ENCODE data around the gene THRB.

Gene THRB

DNA sequence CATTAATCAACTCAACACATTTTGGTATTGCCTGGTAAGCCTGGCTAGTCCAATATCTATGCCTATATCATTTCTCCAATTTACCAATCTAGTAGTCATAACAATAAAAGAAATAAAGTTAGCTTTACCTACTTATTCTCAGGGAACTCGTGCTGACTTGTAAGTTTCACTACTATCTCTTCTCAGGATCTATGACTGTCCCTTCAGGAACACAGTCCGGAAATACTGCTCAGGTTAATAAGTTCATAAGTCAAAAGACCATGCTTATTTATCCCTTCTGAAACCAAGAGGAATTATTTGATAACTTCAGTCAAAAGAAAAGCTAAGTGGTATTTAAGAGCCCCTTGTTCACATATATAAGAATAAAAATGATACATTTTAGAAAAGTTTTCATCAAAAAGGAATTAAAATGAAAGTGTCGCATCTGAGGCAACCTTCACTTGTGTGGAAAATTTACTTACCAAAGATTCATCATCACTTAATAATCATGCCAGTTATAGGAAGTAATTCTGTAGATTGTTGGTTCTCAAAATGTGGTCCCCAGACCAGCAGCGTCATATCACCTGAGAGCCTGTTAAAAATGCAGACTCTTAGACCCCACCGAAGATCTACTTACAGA, 15.5 kb upstream of the THRB start:
- DNase-seq = no peak

DNA sequence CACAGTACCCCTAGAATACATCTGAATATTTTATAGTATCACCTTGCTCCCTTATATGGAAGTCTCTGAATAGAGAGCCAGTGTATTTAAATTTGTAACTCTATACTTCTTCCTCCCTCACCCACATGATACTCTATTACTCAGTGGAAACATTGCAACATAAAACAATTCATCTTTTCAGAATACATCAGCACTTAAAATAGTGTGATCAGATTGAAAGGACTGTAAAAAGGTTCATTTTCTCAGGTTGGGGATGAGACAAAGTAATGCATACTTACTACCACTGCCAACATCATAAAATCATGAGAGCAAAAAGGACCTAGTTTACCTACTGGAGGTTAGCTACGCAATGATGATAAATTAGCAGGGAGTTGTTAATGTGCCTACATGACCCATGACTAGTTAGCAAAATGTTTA, 13.8 kb upstream of the THRB start:
- DNase-seq = peak; percentile 82

DNA sequence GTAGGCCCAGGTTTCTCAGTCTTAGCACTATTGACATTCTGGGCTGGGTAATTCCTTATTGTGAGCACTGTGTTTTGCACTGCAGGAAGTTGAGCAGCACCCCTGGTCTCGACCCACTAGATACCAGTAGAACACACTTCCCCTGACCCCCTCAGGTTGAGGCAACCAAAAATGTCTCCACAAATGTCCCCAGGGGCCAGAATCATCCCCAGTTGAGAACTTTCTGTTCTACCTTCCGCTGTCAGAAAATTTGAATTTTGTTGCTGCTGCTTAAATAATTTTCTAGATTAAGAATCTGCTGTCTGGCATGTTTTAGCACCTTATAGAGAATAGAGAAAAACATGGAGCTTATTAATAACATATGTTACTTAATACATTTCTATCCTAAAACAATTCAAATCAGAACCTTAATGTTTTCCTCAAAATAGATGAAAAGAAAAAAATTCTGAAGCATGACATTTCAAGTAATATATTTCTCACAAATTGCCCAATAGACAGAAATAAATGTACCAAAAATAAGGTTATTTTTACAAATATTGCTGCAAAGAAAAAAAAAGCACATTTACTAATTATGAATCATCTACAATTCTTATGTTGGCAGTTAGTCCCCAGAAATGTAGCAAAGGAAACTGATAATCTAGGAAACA, 13.2 kb upstream of the THRB start:
- no peak for DNase-seq

DNA sequence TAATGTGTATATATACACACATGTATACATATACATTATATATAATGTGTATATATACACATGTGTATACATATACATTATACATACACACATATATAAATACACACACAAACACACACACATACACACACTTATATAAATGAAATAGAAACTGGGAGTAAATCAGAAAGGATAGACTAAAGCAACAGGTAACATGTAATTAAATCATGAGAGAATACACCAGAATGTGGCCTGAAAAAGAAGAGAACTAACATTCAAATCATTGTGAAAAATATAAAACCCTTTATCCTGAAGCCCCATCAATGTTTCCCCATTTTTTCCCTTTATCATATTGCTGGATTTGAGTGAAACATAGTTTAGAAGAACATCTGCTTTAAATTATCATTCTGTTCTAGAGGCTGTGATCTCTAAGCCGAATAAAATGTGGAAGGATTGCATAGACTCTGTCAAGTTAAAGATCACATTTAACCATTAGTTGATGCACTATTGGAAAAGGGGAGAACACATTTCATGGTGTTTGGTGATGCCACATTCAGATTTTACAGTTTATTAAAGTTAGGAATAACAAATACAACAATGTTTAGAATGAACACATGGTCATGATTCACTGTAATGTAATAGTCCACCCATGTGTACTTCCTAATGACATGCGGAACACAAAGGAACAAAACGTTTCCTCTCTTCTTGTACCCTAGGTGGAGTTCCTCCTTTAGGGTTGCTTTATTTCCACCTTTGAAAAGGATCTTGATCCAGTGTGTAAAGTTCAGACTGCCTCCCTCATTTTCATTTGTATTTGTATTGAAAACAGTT, 12.5 kb upstream of the THRB start:
- DNase-seq = peak; percentile 78

DNA sequence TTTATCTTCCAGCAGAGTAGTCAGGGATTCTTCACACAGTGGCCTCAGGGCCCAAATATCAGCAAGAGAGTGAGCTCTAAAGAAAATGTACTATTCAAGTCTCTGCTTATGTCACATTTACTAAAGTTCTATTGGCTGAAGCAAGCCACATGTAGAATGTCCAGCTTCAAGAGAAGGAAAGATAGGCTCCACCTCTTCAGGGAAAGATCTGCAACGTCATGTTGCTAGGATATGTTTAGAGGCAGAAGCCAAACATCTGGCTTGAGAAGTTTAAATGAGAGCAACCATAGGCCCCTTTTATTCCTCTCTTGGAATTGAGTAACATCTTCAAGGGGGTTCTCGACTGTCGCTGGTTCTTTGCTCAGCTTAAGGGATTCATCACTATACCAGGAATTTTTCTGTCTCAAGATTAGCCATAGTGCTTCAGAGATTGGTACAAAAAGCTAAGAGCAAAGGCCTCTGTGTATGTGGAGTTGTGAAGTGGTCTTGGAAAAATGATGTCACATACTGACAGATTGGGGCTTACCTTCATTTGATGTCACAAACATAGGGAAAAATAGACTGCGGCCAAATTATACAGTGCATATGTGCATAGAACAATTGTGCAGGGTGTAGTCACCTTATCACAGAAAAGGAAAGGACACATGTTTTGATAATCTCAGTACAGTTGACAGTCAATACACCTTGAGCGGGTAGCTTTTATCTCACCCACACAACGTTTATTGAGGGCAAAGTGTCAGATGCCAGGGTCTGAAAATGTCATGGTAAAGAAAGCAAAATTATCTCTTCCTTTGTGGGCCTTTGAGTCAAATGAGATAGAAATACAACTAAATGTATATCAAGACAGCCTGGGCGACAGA, 11.3 kb upstream of the THRB start:
- DNase-seq = peak; percentile 86

DNA sequence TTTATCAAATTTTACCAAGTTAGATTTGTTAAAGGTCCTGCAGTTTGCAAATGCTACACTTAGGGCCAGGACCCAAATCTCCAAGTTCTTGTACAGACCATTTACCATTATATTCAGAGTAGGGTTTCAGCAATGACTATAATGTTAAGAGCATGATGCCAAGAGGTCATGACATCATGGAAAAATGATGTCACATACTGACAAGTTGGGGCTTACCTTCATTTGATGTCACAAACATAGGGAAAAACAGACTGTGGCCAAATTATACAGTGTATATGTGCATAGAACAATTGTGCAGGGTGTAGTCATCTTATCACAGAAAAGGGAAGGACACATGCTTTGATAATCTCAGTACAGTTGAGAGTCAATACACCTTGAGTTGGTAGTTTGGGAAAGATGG, 10.1 kb upstream of the THRB start:
- DNase-seq = no peak

GRCh38 chr3:24503616-24504113, 9.0 kb upstream of the THRB start:
- DNase-seq = no peak

DNA sequence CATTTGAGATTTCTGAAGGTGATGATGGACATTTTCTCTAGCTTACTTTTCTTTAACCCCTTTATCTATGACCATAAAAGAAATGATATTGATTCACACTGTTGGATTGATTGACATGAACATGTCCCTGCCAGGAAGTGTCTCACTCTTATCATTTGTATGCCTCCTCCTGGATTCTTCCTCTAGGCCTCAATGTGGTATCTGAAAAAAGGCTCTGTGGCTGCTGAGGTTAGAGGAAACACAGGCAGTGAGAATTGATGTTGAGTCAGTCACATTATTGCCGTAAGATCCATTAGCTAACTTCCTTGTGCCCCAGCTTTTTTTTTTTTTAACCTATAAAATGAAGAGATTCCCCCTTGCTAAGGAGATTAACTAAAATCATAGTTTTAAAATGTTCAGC, 8.0 kb upstream of the THRB start:
- peak; percentile 70 for DNase-seq

DNA sequence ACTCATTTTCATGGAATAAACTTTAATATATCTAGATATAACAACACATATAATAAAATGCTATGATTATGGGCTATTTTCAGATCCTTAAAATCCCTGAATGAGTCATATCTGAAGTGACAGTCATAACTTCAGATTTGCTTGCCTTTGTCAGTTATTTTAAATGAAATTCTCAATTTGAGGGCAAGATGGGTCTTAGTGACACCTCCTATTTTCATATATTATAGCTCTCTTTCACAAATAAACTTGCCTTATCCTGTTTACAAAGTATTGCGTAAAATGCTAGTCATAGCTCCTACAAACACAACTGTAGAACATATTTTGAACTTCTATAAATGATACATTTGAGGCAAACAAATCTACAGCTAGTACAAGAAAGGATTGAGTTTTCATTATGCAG, 6.2 kb upstream of the THRB start:
- no peak for DNase-seq

DNA sequence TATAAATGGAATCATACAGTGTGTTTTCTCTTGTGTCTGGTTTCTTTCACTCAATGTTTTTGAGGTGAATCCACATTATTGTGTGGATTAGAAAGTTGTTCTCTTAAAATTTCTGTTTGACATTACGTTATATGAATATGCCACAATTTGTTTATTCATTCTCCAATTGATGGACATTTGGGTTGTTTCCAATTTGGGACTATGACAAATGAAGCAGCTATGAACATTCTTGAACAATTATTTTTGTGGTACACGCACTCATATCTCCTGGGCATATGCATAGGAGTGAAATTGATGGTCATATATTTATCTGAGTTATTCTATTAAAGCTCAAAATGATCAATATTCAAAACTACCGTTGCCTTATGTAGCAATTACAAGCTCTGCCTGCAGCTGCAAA, 5.3 kb upstream of the THRB start:
- no peak for DNase-seq

DNA sequence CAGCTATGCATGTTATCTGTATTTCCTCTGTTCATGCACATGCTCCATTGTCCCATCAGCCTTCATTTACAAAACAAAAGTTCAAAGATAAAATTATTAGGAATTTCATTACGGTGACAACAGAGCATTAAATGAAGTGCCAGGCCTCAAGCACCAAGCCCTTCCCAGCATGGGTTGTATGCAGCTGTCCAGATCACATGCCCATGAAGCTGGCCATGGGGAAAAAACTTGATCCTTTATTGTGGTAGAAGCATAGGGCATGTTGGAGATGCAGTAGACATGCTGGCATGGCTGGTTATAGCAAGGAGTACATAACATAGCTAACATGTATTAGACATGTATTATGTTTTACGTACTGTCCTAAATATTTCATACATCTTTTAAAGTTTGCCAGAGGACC, 4.1 kb upstream of the THRB start:
- no peak for DNase-seq

DNA sequence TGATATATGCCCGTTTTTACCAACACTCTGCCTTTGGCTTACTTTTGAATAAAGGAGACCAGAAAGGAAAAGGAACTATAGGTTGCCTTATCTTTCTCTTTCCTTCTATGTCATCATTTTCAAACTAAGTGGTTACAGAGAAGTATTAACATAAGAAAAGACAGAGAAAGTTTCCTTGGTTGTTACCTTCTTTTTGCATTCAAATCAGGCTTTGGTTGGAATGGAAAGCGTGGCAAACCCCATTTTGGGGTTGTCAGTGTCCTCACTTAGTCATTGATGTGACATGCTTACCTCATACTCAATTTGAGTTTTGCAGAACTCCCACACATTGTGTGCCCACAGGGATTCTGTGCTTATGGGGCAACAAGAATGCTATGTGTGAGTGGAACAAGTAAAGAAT, 3.7 kb upstream of the THRB start:
- DNase-seq = no peak

- DNase-seq = no peak
These were observed 3.3 kb upstream of the THRB start for GRCh38 chr3:24497942-24498341.

- peak; percentile 86 for DNase-seq
These were observed 2.2 kb upstream of the THRB start for GRCh38 chr3:24496529-24497482.

GRCh38 chr3:24495326-24495994, 810 bp upstream of the THRB start:
- no peak for DNase-seq

- peak; percentile 23 for DNase-seq
These were observed 668 bp downstream of the THRB start for GRCh38 chr3:24493746-24494617.

- DNase-seq = peak; percentile 43
These were observed 1.6 kb downstream of the THRB start for GRCh38 chr3:24492971-24493551.

- DNase-seq = peak; percentile 11
These were observed 4.5 kb downstream of the THRB start for GRCh38 chr3:24490151-24490550.

Measured in fibroblast of skin of right quadriceps (primary cell).